MCF 10A (cell line): ENCODE measurements around the gene LAMB1. TPM values are rescaled to one million over a fixed set of nuclear protein-coding genes. Genes with fewer than 3 reads are reported as not detected.

Experiments used
- BruUV-seq: library from RNA; stranded (reverse); fragments of 400-500 nt; replicated peaks from 2 replicates; lab custom pipeline; 2021; lab: Mats Ljungman, UMichigan
- CTCF ChIA-PET: fragments of 300-600 bp; sonication (Branson Sonifier 250); formaldehyde crosslinking; extraction: SDS; loops from one replicate; lab custom pipeline; 2021; ENCODE audit warnings: antibody characterized with exemption, inconsistent platforms; lab: Yijun Ruan, JAX
- POLR2A ChIA-PET: fragments of 300-600, 350-650 bp; sonication (Branson Sonifier 250); formaldehyde crosslinking; extraction: SDS; loops from one replicate; lab custom pipeline; 2020; ENCODE audit warnings: antibody characterized with exemption, inconsistent platforms; lab: Yijun Ruan, JAX
- DNase-seq: peaks from one replicate; pipeline ENCODE4 v3.0.0-alpha.2; 2018; ENCODE audit not compliant: unreplicated experiment
- H3K27ac Mint-ChIP-seq: one replicate; pipeline ENCODE4 v1.8.0; 2022; ENCODE audit warnings: mild to moderate bottlenecking, low read depth, mixed read lengths; ENCODE audit not compliant: unreplicated experiment
- H3K27me3 Mint-ChIP-seq: one replicate; pipeline ENCODE4 v1.8.0; 2022; ENCODE audit warnings: mixed read lengths; ENCODE audit not compliant: insufficient read depth, unreplicated experiment
- H3K36me3 Mint-ChIP-seq: one replicate; pipeline ENCODE4 v1.8.0; 2022; ENCODE audit warnings: mild to moderate bottlenecking, moderate library complexity, mixed read lengths; ENCODE audit not compliant: insufficient read depth, unreplicated experiment
- H3K4me1 Mint-ChIP-seq: one replicate; pipeline ENCODE4 v1.8.0; 2022; ENCODE audit warnings: mixed read lengths; ENCODE audit not compliant: insufficient read depth, unreplicated experiment
- H3K4me3 Mint-ChIP-seq: one replicate; pipeline ENCODE4 v1.8.0; 2022; ENCODE audit warnings: mild to moderate bottlenecking, moderate library complexity, mixed read lengths; ENCODE audit not compliant: unreplicated experiment
- H3K9me3 Mint-ChIP-seq: one replicate; pipeline ENCODE4 v1.8.0; 2022; ENCODE audit warnings: mixed read lengths; ENCODE audit not compliant: unreplicated experiment
- CTCF ChIP-seq: fragments of 200-600 bp; IDR thresholded peaks from one replicate; pipeline ENCODE4 v1.8.0; 2022; ENCODE audit warnings: antibody characterized with exemption, mild to moderate bottlenecking; ENCODE audit not compliant: unreplicated experiment
- intact Hi-C: fragments of 100-400 bp; cut with micrococcal nuclease; formaldehyde crosslinking; loops from 2 replicates; pipeline ENCODE4 v1.14.1; 2022
- total RNA-seq: library from RNA; stranded (reverse); gene quantifications from 2 replicates; pipeline ENCODE4 v1.2.3, GENCODE V29; 2022

Gene LAMB1
- total RNA-seq, 1 experiment from 2014 or later, result 275 TPM

- Mint-ChIP-seq H3K4me1 (peaks cover 24% of the 10 kb centered on the region), H3K9me3 (no peaks in the 10 kb centered on the region), H3K36me3 (peaks cover 62% of the 10 kb centered on the region), H3K27ac (no peak overlapping the region), H3K27me3 (no peaks in the 10 kb centered on the region), H3K4me3 (no peak overlapping the region)
- BruUV-seq, result no TSS peak
- DNase-seq, result no peak
- intact Hi-C loops, result no loop called here
- POLR2A ChIA-PET, result interaction anchor here (1.9 kb wide), 1 partner anchor 11 kb away, joined by 5 read pairs; no protein-coding TSS in a partner anchor
- CTCF ChIA-PET, result no interaction called here
- no peak for TF ChIP-seq CTCF
Observed at GRCh38 chr7:107913851-107914250, 89.1 kb downstream of the LAMB1 start.

- no peak for DNase-seq
- TF ChIP-seq CTCF, result no peak
- Mint-ChIP-seq H3K4me1 (peaks cover 19% of the 10 kb centered on the region), H3K27me3 (no peaks in the 10 kb centered on the region), H3K4me3 (no peak overlapping the region), H3K27ac (no peak overlapping the region), H3K36me3 (peaks cover 77% of the 10 kb centered on the region), H3K9me3 (no peaks in the 10 kb centered on the region)
- intact Hi-C loops, result no loop called here
- no TSS peak for BruUV-seq
- ChIA-PET POLR2A (interaction anchor here (0.8 to 1.9 kb wide), 8 partner anchors 8 to 37 kb away, joined by 3 to 5 read pairs (median 4); partner anchors contain the start of gene DLD), CTCF (no interaction called here)
Observed at GRCh38 chr7:107911981-107912380, 91.0 kb downstream of the LAMB1 start.

GRCh38 chr7:107909445-107909844 lies 93.5 kb downstream of the LAMB1 start:
- Mint-ChIP-seq H3K4me3 (no peak overlapping the region), H3K27me3 (no peaks in the 10 kb centered on the region), H3K36me3 (peaks cover 80% of the 10 kb centered on the region), H3K27ac (no peak overlapping the region), H3K4me1 (peaks cover 25% of the 10 kb centered on the region), H3K9me3 (no peaks in the 10 kb centered on the region)
- DNase-seq, result no peak
- POLR2A ChIA-PET, result interaction anchor here (0.7 to 0.9 kb wide), 3 partner anchors 9 to 174 kb away, joined by 3 read pairs; no protein-coding TSS in a partner anchor
- TF ChIP-seq CTCF, result no peak
- no TSS peak for BruUV-seq
- CTCF ChIA-PET, result interaction anchor here (1.0 kb wide), 1 partner anchor 64 kb away, joined by 3 read pairs; no protein-coding TSS in a partner anchor
- intact Hi-C loops, result no loop called here

- POLR2A ChIA-PET, result interaction anchor here (1.0 kb wide), 1 partner anchor 65 kb away, joined by 3 read pairs; no protein-coding TSS in a partner anchor
Observed at GRCh38 chr7:107907790-107908189, 95.2 kb downstream of the LAMB1 start.

More at GRCh38 chr7:107907790-107908189, 95.2 kb downstream of the LAMB1 start:
- CTCF ChIA-PET, result no interaction called here
- BruUV-seq, result no TSS peak
- Mint-ChIP-seq H3K27ac (peak overlapping the region; percentile 0), H3K9me3 (no peaks in the 10 kb centered on the region), H3K4me3 (no peak overlapping the region), H3K27me3 (no peaks in the 10 kb centered on the region), H3K4me1 (peaks cover 15% of the 10 kb centered on the region), H3K36me3 (peaks cover 88% of the 10 kb centered on the region)
- peak; percentile 31 for DNase-seq
- intact Hi-C loops, result no loop called here
- no peak for TF ChIP-seq CTCF
